HG03108 (cell line): ENCODE results near the gene NUP133.
A peak's percentile ranks its signal among the peaks of the same experiment; 100 is the strongest.
"Not testable (repeated sequence)": the region's sequence is repeated elsewhere in the genome, so short reads cannot be mapped to it uniquely, and the experiment has no call there.

ENCODE experiments used
- ATAC-seq: cut with Tn5 transposase; IDR thresholded peaks from one replicate; pipeline ENCODE4 v1.9.1; 2021; ENCODE audit warnings: moderate library complexity; ENCODE audit not compliant: unreplicated experiment

The NUP133 gene

DNA sequence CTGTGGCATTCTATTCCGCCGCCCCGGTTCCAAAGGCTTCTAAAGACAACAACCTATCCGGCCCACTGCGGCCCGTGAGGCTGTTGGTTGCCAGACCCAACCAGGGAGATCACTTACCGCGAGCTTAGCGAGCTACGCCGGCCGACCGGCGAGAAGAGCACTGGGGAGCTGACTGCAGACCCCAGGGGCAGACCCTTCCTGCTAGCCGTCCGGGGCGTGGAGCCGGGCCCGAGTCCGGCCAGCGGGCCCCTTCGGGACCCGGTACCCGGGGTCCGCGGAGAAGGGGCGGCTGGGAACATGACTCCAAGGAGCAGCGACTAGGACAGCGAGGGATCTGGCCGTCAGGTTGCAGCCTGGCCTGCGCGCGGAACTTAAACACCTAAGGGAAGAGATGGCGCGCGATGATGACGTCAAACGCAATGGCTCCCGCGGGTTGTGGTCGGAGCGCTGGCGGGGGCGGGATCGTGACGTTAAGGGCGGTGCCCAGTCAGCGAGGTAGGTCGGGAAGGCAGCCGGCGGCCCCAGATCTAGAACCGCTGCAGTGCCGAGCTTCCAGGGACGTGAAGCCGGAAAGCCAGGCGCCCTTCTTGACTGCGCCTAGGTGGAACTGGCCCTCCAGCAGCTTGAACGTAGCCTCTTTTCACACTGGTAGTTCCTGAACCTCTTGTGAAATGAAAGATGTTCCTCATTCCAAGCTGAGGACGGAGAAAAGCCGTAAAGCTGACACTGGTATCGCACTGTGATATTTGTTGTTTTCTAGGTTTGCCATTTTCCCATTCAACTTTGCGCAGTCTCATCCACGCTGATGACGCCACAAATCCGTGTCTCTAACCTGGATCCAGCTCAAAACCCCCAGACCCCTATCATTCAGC lies at the start of gene NUP133:
Gene NUP133 (minus strand): TSS at position 391 of the 872 bp plus-strand sequence. CDS start 92 bp downstream, at position 299.
- ATAC-seq = peak; percentile 89

DNA sequence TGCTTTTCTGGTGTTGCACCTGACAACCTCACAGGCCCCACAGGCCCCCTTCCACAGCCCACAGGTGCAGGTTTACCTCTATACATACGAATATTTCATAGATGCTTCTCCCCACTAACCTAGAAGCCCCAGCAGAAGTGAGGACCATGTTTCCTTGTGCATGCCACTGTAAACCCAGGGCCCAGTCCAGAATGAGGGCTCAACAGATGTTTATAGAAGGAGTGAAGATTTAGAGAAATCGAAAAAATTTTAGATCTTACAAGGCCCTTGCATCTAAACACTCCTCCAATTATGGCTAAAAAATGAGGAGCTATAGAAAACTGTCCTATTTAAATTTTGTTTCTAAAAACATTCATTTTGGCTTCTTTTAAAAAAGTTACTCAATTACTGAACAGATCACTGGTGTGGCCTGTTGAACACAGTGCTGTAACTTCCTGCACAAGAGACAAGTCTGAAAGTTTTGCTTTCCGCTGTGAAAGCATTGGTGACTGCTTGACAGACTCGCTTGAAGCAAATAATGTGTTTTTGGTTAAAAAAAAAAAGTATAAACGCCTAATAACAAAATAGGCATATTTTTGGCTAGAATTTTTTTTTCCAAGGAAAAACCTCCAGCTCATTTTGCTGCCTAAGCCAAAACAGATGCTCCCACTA lies 49.2 kb upstream of the NUP133 start:
- ATAC-seq = no peak

DNA sequence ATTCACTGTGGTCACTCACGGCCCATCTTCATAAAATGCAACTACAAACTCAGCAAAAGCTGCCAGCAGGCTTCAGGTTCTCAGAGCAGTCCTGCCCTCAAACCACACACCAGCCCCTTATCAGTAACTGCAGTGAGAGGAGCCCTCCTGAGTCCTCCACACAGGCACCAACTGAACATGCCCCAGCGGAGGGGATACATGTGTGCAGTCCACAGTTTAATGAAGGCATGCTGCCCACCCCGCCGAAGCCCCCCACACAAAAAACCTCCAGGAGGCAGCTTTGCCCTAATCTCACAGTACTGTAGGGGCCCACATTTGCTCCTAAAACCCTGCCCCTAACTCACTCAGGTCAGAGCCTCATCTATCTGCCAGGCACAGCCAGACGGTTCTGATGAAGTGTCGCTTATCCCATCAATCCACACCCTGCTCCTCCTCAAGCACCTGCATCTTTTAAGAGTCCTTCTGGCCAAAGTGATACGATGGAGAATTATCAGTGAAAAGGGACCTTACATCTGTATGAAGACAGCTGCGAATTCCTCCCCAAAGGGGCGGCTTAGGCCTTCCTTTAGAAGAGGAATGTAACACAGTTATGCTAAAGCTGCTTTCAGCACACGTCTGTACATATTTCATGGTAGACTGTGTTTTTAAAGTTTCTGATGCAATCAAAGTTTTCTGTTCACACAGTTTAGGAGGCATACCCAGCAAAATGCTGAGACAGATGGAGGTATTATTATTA lies 46.9 kb upstream of the NUP133 start:
- no peak for ATAC-seq

DNA sequence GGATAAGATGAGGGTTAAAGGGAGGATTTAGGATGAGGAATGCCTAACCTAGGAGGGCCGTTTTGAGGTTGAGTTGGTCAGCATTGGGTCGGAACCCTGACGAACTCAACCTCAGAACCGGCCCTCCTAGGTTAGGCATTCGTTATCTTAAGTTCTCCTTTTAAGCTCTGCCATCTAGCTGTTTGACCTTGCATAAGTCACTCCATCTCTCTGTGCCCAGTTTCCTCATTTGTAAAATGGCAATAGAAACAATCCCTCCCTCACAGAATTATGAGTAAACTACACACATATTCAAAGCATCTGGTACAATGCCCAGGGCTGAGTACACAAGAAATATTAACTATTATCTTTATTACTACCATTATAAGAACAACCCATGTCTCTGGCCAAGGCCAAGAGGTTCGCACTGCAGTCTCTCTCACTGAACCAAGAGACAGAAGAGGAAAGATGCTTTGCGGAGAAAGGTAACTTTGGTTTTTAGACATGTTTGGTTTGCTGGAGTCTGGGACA lies 45.5 kb upstream of the NUP133 start:
- ATAC-seq = no peak

- ATAC-seq = no peak
Observed at GRCh38 chr1:229552732-229553131, 44.6 kb upstream of the NUP133 start.

DNA sequence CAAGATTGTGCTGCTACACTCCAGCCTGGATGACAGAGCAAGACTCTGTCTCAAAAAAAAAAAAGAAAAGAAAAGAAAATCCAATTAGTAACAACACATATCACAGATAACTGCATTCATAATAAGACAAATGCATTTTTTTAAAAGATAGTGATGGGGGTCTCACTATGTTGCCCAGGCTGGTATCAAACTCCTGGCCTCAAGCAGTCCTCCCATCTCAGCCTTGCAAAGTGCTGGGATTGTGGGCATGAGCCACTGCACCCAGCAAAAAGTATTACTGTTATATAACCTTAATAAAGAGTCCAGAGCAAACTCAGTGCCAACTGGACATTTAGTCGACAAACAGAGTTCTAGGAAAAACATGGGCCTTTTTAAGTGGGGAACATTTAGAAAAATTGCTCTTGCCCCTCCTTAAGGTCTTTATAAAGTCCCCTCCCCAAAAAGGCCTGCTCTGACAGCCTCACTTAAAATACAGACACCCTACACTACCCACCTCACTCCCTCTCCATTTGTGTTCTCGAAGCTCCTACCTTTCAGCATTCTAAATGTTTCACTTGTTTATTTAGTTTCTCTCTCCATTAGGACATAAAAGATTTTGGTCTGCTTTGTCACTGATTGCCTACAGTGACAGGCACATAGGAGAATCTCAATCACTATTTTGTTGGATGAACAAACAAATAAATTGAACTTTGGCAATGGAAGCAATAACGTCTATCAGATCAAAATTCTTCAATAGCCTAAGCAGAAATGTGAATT lies 42.8 kb upstream of the NUP133 start:
- ATAC-seq = no peak

GRCh38 chr1:229547542-229547941 lies 39.4 kb upstream of the NUP133 start:
- ATAC-seq = no peak

DNA sequence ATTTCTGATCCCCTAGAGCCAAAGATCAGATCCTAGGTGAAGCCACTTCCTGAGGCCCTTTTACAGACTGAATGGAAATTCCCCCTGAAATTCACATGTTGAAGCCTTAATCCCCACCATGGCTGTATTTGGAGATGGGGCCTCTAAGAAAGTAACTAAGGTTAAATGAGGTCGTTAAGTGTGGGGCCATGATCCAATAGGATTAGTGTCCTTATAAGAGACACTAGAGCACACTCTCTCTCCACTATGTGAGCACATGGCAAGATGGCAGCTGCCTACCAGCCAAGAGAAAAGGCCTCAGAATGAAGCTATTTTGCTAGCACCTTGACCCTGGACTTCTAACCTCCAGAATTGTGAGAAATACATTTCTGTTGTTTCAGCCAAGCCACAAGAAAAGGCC lies 36.4 kb upstream of the NUP133 start:
- no peak for ATAC-seq

GRCh38 chr1:229539863-229540506 lies 31.8 kb upstream of the NUP133 start:
- no peak for ATAC-seq

DNA sequence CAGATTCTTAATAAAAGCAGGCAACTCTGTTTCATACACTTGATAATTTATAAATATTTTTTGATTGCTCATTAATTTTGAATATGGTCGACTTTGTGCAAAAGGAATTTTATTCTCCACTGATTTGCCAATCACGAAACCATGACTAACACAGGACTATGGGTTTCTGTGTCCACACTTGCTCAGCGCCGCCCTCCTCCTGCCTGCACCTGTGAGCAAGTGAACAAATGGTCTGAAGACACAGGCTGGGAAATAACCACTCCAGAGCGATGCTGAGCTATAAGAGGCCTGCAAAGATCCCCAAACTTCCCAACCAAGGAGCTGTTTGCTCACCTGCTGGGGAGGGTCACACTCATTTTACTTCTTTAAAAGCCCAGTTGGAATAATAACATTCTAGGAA lies 30.8 kb upstream of the NUP133 start:
- ATAC-seq = no peak

DNA sequence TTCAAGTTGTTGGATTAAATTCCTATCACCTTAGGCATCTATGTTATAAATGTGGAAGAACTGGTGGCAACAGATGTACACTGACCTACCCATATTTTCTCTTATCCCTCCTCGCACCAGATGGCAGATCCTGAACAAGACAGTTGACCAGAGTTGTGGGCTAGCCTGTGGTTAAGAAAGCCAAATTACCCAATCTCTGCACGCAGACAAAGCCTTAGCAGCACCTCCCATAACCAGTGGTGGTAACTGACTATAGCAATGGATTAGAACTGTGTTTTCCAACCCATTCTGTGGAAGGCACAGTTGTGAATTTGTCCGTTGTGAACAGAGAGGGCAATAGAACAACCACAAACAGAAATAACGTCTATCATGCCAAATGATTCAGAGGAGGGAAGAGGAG lies 29.8 kb upstream of the NUP133 start:
- no peak for ATAC-seq

DNA sequence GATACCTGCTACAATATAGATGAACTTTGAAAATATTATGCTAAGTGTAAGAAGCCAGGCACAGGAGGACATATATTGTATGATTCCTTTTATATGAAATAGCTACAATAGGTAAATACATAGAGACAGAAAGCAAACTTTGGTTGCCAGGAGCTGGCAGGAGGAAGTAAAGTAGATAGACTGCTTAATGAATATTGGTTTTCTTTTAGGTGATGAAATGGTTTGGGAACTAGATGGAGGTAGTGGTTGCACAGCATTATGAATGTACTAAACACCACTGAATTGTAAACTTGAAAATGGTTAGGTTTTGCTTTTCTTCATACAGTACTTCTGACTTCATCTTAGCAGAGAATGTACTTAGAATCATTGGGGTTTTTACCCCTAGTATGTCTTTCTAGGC lies 28.8 kb upstream of the NUP133 start:
- ATAC-seq = no peak

- ATAC-seq = no peak
Observed at GRCh38 chr1:229535230-229535629, 27.1 kb upstream of the NUP133 start.

DNA sequence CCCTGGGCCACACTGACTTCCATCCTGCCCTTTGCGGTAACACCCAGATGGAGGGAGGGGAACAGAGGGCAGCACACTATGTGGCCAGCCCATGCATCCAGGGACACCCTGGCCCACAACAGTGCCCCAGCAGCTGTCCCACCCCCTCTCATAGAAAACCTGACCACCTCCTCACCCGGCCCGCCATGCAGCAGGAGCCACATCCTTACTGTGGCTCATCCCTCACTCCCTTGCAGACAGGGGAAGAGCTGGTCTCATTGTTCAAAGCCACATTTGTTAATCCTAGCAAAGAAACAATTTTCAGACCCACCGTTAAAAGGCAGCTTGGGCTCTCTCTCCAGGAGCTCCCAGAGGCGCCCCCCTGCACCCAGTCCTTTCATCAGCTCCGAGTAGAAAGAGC lies 23.2 kb upstream of the NUP133 start:
- ATAC-seq = no peak

DNA sequence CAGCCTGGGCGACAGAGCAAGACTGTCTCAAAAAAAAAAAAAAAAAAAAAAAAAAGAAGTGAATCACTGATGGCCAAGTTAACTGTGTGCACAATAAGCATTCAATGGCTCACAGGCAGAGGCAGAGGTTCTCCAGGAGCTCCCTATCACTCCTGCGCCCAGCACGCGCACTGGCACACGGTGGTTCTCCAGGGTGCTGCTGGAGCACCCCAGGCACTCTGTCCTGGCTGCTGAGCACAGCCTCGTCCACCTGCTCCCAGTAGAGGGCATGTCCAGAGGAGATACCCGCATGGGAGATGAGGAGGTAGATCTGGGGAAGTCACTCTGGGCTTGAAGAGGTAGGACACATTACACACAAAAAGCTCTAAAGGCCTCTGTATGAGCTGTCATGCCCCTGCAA lies 21.5 kb upstream of the NUP133 start:
- no peak for ATAC-seq

GRCh38 chr1:229526695-229527094 lies 18.6 kb upstream of the NUP133 start:
- no peak for ATAC-seq

GRCh38 chr1:229523052-229523451 lies 14.9 kb upstream of the NUP133 start:
- ATAC-seq = no peak

GRCh38 chr1:229514578-229515275 lies 6.6 kb upstream of the NUP133 start:
- ATAC-seq = peak; percentile 72

GRCh38 chr1:229511625-229512024 lies 3.5 kb upstream of the NUP133 start:
- ATAC-seq = not testable (repeated sequence)

GRCh38 chr1:229511201-229511600 lies 3.1 kb upstream of the NUP133 start:
- ATAC-seq = not testable (repeated sequence)
